ENCODE data around the gene EEF2K. TPM values are rescaled to one million over a fixed set of nuclear protein-coding genes. Genes with fewer than 3 reads are reported as not detected.

The EEF2K gene
- total and polyA plus RNA-seq, 2 of the 13 experiments (the other 11 are each of a cell fraction or from before 2014, with no cell fraction given), result 22.0 to 23.8 TPM

DNA sequence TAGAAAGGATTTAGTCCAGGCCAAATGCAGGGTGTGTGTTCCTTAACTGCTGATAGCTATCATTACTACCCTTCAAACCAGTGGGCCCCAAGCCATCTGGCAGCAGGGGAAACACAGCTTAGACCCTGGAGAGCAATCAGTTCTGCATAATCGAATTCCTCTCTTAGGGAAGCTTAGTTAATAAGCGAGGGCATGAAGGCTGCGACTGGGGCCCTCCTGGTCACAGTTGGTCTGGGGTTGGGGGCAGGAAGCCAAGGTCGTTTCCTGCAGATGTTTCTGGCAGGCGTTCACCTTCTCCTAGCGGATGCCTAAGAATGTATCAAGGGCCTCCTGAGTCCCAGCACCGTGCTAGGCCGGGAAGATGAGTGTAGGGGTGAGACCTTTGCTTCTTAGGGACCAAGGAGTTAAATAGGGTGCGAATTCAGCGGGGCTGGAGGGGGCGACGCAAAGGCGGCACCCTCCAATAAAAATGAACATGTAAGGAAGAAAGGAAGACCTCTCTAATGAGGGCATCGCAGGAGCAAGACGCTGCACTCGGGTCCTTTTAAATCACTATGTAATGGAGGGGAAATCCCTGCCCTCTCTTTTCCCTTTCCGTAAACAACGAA lies 16.5 kb upstream of the EEF2K start (continued):
- TF ChIP-seq, protein P1, sequence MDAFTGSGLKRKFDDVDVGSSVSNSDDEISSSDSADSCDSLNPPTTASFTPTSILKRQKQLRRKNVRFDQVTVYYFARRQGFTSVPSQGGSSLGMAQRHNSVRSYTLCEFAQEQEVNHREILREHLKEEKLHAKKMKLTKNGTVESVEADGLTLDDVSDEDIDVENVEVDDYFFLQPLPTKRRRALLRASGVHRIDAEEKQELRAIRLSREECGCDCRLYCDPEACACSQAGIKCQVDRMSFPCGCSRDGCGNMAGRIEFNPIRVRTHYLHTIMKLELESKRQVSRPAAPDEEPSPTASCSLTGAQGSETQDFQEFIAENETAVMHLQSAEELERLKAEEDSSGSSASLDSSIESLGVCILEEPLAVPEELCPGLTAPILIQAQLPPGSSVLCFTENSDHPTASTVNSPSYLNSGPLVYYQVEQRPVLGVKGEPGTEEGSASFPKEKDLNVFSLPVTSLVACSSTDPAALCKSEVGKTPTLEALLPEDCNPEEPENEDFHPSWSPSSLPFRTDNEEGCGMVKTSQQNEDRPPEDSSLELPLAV (CRISPR knock-in tag; conservative IDR thresholded peaks at IDR 0.05; ENCODE audit: low read depth), result no peak
- TF ChIP-seq ZKSCAN8 (CRISPR knock-in tag; IDR thresholded peaks at IDR 0.05; ENCODE audit: borderline replicate concordance), result no peak
- TF ChIP-seq, protein P2, sequence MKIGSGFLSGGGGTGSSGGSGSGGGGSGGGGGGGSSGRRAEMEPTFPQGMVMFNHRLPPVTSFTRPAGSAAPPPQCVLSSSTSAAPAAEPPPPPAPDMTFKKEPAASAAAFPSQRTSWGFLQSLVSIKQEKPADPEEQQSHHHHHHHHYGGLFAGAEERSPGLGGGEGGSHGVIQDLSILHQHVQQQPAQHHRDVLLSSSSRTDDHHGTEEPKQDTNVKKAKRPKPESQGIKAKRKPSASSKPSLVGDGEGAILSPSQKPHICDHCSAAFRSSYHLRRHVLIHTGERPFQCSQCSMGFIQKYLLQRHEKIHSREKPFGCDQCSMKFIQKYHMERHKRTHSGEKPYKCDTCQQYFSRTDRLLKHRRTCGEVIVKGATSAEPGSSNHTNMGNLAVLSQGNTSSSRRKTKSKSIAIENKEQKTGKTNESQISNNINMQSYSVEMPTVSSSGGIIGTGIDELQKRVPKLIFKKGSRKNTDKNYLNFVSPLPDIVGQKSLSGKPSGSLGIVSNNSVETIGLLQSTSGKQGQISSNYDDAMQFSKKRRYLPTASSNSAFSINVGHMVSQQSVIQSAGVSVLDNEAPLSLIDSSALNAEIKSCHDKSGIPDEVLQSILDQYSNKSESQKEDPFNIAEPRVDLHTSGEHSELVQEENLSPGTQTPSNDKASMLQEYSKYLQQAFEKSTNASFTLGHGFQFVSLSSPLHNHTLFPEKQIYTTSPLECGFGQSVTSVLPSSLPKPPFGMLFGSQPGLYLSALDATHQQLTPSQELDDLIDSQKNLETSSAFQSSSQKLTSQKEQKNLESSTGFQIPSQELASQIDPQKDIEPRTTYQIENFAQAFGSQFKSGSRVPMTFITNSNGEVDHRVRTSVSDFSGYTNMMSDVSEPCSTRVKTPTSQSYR (CRISPR knock-in tag; IDR thresholded peaks at IDR 0.05; ENCODE audit: borderline replicate concordance), result no peak
- TF ChIP-seq ZNF468 (CRISPR knock-in tag; IDR thresholded peaks at IDR 0.05), result no peak
- no peak for TF ChIP-seq ZNF350 (CRISPR knock-in tag; IDR thresholded peaks at IDR 0.05; ENCODE audit: borderline replicate concordance, low read depth)
- no peak; the same call in 1 of the 2 replicates for TF ChIP-seq KMT2B (CRISPR knock-in tag; IDR thresholded peaks at IDR 0.05)
- TF ChIP-seq ZFP1 (CRISPR knock-in tag; IDR thresholded peaks at IDR 0.05), result no peak
- no peak for TF ChIP-seq BHLHE40 (IDR thresholded peaks at IDR 0.05; ENCODE audit: low read length)
- no peak for TF ChIP-seq ZNF225 (CRISPR knock-in tag; IDR thresholded peaks at IDR 0.05)
- TF ChIP-seq, protein P3, sequence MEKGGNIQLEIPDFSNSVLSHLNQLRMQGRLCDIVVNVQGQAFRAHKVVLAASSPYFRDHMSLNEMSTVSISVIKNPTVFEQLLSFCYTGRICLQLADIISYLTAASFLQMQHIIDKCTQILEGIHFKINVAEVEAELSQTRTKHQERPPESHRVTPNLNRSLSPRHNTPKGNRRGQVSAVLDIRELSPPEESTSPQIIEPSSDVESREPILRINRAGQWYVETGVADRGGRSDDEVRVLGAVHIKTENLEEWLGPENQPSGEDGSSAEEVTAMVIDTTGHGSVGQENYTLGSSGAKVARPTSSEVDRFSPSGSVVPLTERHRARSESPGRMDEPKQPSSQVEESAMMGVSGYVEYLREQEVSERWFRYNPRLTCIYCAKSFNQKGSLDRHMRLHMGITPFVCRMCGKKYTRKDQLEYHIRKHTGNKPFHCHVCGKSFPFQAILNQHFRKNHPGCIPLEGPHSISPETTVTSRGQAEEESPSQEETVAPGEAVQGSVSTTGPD (CRISPR knock-in tag; IDR thresholded peaks at IDR 0.05), result no peak
- no peak for TF ChIP-seq GLI4 (CRISPR knock-in tag; IDR thresholded peaks at IDR 0.05; ENCODE audit: borderline replicate concordance)
- TF ChIP-seq SRY (CRISPR knock-in tag; IDR thresholded peaks at IDR 0.05), result no peak
- TF ChIP-seq, protein P4, sequence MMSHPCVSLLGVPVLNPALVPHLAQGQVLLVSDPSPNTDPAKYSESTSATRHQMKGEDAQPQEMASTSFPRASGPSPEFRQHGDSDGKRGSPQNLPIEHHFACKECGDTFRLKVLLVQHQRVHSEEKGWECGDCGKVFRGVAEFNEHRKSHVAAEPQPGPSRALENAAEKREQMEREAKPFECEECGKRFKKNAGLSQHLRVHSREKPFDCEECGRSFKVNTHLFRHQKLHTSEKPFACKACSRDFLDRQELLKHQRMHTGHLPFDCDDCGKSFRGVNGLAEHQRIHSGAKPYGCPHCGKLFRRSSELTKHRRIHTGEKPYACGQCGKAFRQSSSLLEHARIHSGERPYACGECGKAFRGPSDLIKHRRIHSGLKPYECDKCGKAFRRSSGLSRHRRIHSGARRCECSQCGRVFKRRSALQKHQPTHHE (CRISPR knock-in tag; IDR thresholded peaks at IDR 0.05; ENCODE audit: borderline replicate concordance), result no peak
- TF ChIP-seq SNAPC2 (CRISPR knock-in tag; IDR thresholded peaks at IDR 0.05), result no peak
- no peak for TF ChIP-seq HDAC1 (CRISPR knock-in tag; IDR thresholded peaks at IDR 0.05)
- no peak for TF ChIP-seq CBX1 (IDR thresholded peaks at IDR 0.05; ENCODE audit: low read depth)
- TF ChIP-seq ZNF567 (CRISPR knock-in tag; IDR thresholded peaks at IDR 0.05; ENCODE audit: borderline replicate concordance), result no peak
- no peak for TF ChIP-seq ZNF484 (CRISPR knock-in tag; IDR thresholded peaks at IDR 0.05; ENCODE audit: borderline replicate concordance, low read depth)
- TF ChIP-seq SMARCC2 (IDR thresholded peaks at IDR 0.05), result no peak
- TF ChIP-seq POGZ (CRISPR knock-in tag; IDR thresholded peaks at IDR 0.05), result no peak
- TF ChIP-seq HMG20A (CRISPR knock-in tag; IDR thresholded peaks at IDR 0.05; ENCODE audit: borderline replicate concordance), result no peak
- TF ChIP-seq, protein P5, sequence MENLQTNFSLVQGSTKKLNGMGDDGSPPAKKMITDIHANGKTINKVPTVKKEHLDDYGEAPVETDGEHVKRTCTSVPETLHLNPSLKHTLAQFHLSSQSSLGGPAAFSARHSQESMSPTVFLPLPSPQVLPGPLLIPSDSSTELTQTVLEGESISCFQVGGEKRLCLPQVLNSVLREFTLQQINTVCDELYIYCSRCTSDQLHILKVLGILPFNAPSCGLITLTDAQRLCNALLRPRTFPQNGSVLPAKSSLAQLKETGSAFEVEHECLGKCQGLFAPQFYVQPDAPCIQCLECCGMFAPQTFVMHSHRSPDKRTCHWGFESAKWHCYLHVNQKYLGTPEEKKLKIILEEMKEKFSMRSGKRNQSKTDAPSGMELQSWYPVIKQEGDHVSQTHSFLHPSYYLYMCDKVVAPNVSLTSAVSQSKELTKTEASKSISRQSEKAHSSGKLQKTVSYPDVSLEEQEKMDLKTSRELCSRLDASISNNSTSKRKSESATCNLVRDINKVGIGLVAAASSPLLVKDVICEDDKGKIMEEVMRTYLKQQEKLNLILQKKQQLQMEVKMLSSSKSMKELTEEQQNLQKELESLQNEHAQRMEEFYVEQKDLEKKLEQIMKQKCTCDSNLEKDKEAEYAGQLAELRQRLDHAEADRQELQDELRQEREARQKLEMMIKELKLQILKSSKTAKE (CRISPR knock-in tag; IDR thresholded peaks at IDR 0.05; ENCODE audit: borderline replicate concordance), result no peak

Measured in HepG2 (cell line).